K562 (cell line): Measurements from ENCODE around the gene C9orf50. TPM values are rescaled to one million over a fixed set of nuclear protein-coding genes. Genes with fewer than 3 reads are reported as not detected.

Experiments
- AFF1 ChIP-seq, 2 experiments: fragments of 450-650 bp; IDR thresholded peaks; 2 replicates each; pipeline ENCODE4 v1.6.1; 2018; ENCODE audit warnings: mild to moderate bottlenecking in 2 of 2, low read depth in 1 of 2; ENCODE audit not compliant: partially characterized antibody in 2 of 2
- CREM ChIP-seq: IDR thresholded peaks from 2 replicates; pipeline ENCODE4 v1.6.1; 2014; ENCODE audit warnings: antibody characterized with exemption, low read depth
- ELF2 ChIP-seq: fragments of 250-450 bp; sonication (Bioruptor Pico); IDR thresholded peaks from 2 replicates; pipeline ENCODE4 v1.5.0; 2021; ENCODE audit warnings: mild to moderate bottlenecking
- GABPA ChIP-seq: fragments of 200-800 bp; sonication (Bioruptor generic); conservative IDR thresholded peaks from 2 replicates; pipeline ENCODE4 v1.6.1; 2016; ENCODE audit warnings: low read depth, missing genetic modification characterization, missing compliant biosample characterization
- JUND ChIP-seq, 2 experiments: IDR thresholded peaks; 2 replicates in 1 of 2; 3 replicates in 1 of 2; pipeline ENCODE4 v1.6.1; 2011; ENCODE audit warnings: borderline replicate concordance in 2 of 2, low read depth in 2 of 2, low read length in 2 of 2, improper control_type of control experiment in 1 of 2, missing biosample characterization in 1 of 2, missing genetic modification characterization in 1 of 2, missing genetic modification reagents in 1 of 2
- MEIS2 ChIP-seq: fragments of 450-650 bp; IDR thresholded peaks from 2 replicates; pipeline ENCODE4 v1.6.1; 2014; ENCODE audit warnings: mild to moderate bottlenecking; ENCODE audit not compliant: partially characterized antibody
- PCBP1 ChIP-seq: fragments of 200-400 bp; formaldehyde crosslinking; IDR thresholded peaks from 2 replicates; pipeline ENCODE4 v1.6.1; 2018; ENCODE audit warnings: mild to moderate bottlenecking, low read depth, low read length; ENCODE audit not compliant: poor library complexity, severe bottlenecking
- PHF8 ChIP-seq: fragments of 200-600 bp; sonication (generic); IDR thresholded peaks from 2 replicates; pipeline ENCODE4 v1.6.1; 2012; ENCODE audit warnings: mixed run types, mild to moderate bottlenecking, inconsistent platforms, low read length, moderate library complexity, borderline replicate concordance
- RAD51 ChIP-seq: fragments of 450-650 bp; IDR thresholded peaks from 2 replicates; pipeline ENCODE4 v1.7.1; 2016; ENCODE audit warnings: low read depth, mild to moderate bottlenecking, borderline replicate concordance
- TCF7L2 ChIP-seq: fragments of 150-350 bp; IDR thresholded peaks from 2 replicates; pipeline ENCODE4 v1.6.1; 2016; ENCODE audit warnings: low read depth, mild to moderate bottlenecking, low read length, moderate library complexity
- XRCC5 ChIP-seq: fragments of 200-400 bp; formaldehyde crosslinking; IDR thresholded peaks from 2 replicates; pipeline ENCODE4 v1.6.1; 2017; ENCODE audit warnings: low read depth, mild to moderate bottlenecking, low read length
- ZNF511 ChIP-seq: sonication (generic); formaldehyde crosslinking; IDR thresholded peaks from 2 replicates; pipeline ENCODE4 v1.8.0; 2022; ENCODE audit warnings: mild to moderate bottlenecking, missing genetic modification reagents
- polyA plus RNA-seq, 8 experiments: library from polyadenylated mRNA; depleted of rRNA in 4 of 8; stranded (reverse) in 5 of 8; unstranded in 3 of 8; fragments of >200 nt; fragmentation: Nextera tagmentation in 2 of 8; fragmentation: Illumina TruSeq in 1 of 8; extraction: Ambion mirVana in 2 of 8; extraction: Trizol in 1 of 8; gene quantifications; 2 replicates each; pipeline versions ENCODE4 v1.2.1 to v1.2.3, GENCODE V29; 2011 to 2014; ENCODE audit warnings: inconsistent platforms in 1 of 8, missing spikeins in 1 of 8
- total RNA-seq, 7 experiments: library from RNA; depleted of rRNA in 6 of 7; stranded (reverse); fragments of >200 nt in 6 of 7; fragmentation: Illumina TruSeq in 2 of 7; extraction: Trizol in 2 of 7; gene quantifications; 2 replicates each; pipeline versions ENCODE4 v1.2.1 to v1.2.3, GENCODE V29; 2011 to 2021; ENCODE audit warnings: low replicate concordance in 1 of 7
- TF ChIP-seq, protein P1 (sequence below): sonication (generic); formaldehyde crosslinking; IDR thresholded peaks from 2 replicates; pipeline ENCODE4 v1.9.0; 2022; ENCODE audit warnings: mild to moderate bottlenecking, missing genetic modification reagents

The C9orf50 gene
- total and polyA plus RNA-seq, 9 of the 15 experiments (the other 6 are each of a cell fraction or from before 2014, with no cell fraction given), result not detected

DNA sequence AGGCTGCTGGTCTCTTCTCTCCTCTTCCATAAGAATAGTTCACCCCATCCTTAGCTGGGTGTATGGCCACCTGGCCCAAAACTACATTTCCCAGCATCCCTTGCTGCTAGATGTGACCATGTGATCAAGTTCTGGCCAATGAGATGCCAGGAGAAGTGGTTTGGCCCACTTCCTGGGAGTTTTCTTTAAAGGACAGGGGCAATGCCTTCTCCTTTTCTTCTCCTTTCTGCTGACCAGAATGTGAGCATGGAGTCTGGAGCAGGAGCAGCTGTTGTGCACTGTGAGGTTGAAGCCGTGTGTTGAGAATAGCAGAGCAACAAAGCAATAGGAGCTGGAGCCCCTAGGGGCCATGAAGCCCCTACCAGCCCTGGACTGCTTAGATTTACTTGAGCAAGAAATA lies 36.8 kb downstream of the C9orf50 start (continued):
- TF ChIP-seq JUND (IDR thresholded peaks at IDR 0.05; ENCODE audit: borderline replicate concordance, low read depth, low read length) (peak; percentile 18; the same call in 1 of the 2 replicates), JUND (tag; IDR thresholded peaks at IDR 0.05; ENCODE audit: borderline replicate concordance, low read depth, low read length) (no peak), MEIS2 (no peak), CREM (peak; percentile 64), XRCC5 (0 out of 2 replicates have a peak, but pooled peaks have one; percentile 22), GABPA (tag) (peak; percentile 69), ZNF511 (CRISPR knock-in tag) (no peak), AFF1 (IDR thresholded peaks at IDR 0.05; ENCODE audit: low read depth in 1 of 2, partially characterized antibody in 2 of 2) (peak in 1 of 2 experiments; percentile 85), RAD51 (peak; percentile 92), PHF8 (peak; percentile 29; the same call in 1 of the 2 replicates), PCBP1 (no peak), TCF7L2 (peak; percentile 47; the same call in 1 of the 2 replicates), ELF2 (CRISPR knock-in tag) (0 out of 2 replicates have a peak, but pooled peaks have one; percentile 52)
- TF ChIP-seq, protein P1, sequence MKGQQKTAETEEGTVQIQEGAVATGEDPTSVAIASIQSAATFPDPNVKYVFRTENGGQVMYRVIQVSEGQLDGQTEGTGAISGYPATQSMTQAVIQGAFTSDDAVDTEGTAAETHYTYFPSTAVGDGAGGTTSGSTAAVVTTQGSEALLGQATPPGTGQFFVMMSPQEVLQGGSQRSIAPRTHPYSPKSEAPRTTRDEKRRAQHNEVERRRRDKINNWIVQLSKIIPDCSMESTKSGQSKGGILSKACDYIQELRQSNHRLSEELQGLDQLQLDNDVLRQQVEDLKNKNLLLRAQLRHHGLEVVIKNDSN (CRISPR knock-in tag), result peak; percentile 96
